Spleen (tissue), 7 donors: ENCODE measurements around the gene ECI1.

ENCODE experiments used
- CTCF ChIP-seq, 11 experiments: fragments of 200-600 bp in 7 of 11; fragments of 450-650 bp in 4 of 11; sonication (generic) in 4 of 11; IDR thresholded peaks in 8 of 11; conservative IDR thresholded peaks in 3 of 11; 1 replicate in 7 of 11; 2 replicates in 4 of 11; pipeline versions ENCODE4 v1.4.0 to v1.8.0; 2016 to 2021; ENCODE audit warnings: antibody characterized with exemption in 11 of 11, inconsistent platforms in 4 of 11, mild to moderate bottlenecking in 1 of 11
- POLR2A ChIP-seq, 3 donors: fragments of 450-650 bp; IDR thresholded peaks; one replicate each; pipeline ENCODE4 v1.5.1; 2017; ENCODE audit warnings: antibody characterized with exemption in 3 of 3, mild to moderate bottlenecking in 1 of 3
- POLR2AphosphoS5 ChIP-seq, 3 donors: sonication (generic); formaldehyde crosslinking; IDR thresholded peaks; one replicate each; pipeline ENCODE4 v1.5.1; 2017; ENCODE audit warnings: antibody characterized with exemption in 3 of 3
- donor health status: DM: no; HTN: no; CAD: no; lungs with moderate emphysema.
- donor health status: DM: no; HTN: no; CAD: no.
- donor health status: DM: no; HTN: no; CAD: no.

GRCh38 chr16:2208308-2208707, 43.1 kb downstream of the ECI1 start:
- TF ChIP-seq CTCF (IDR thresholded peaks at IDR 0.05 in 8 of 11, conservative IDR thresholded peaks at IDR 0.05 in 3 of 11), result no peak
- no peak for TF ChIP-seq POLR2A (IDR thresholded peaks at IDR 0.05)
- TF ChIP-seq POLR2AphosphoS5 (IDR thresholded peaks at IDR 0.05), result peak in 1 of 3 donors; percentile 12
